ENCODE data around the gene SERTAD2.

Gene SERTAD2

DNA sequence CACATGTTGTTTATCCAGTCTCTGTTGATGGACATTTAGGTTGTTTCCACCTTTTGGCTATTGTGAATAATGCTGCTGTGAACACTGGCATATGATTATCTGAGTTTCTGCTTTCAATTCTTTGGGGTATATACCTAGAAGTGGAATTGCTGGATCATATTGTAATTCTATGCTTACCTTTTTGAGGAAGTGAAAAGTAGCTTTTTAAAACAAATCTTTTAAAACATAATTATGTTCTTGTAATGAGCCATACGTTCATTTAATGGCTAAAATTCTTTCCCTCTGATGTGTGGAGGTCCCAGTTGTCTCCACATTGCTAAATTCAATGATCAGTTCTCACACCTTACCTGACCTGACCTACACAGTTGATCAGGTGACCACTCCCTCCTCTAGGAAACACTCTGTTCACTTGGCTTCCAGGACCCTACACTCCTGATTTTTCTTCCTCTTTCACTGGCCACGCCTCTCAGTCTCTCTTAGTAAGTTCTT lies 27.8 kb upstream of the SERTAD2 start:
- no peak overlapping the region for H3K27ac Mint-ChIP-seq
- H3K27me3 Mint-ChIP-seq = no peaks in the 10 kb centered on the region
- no peaks in the 10 kb centered on the region for H3K9me3 Mint-ChIP-seq
- peaks cover 57% of the 10 kb centered on the region for H3K4me1 Mint-ChIP-seq
- DNase-seq (no peak), ATAC-seq (no peak)
- no peak overlapping the region for H3K4me3 Mint-ChIP-seq

DNA sequence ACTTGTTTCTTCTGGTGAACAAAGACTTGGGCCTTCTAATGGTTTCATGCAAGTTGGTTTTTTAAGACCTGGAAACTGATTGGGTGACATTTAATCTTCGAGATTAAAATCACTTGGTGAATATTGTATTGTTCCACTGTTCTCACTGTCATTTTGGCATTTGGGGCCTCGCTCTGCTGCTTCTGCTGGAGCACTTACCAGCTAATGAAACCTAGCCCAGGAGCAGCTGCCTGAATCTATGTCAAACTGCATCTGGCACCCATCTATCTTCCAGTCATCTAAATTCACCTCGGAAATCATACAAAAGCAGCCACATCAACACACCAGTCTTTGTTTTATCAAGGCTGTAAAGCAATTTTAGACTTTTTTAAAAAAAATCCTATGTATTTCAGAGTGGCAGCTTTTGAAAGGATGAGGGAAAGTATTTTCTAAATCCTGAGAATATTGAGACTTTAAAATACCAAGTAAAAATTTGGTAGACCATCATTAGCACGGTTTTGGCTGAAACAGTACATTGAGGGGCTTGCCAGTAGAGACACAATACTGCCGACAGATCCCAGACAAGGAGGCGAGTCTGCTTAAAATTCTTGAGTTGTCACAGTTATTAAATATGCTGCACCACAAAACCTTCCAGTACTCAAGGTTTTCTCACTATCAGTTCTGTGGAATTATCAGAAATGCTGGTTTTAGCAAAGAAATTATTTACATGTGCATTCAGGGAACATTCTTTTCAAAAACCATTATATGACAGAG lies 26.1 kb upstream of the SERTAD2 start:
- Mint-ChIP-seq H3K4me1 (peaks cover 58% of the 10 kb centered on the region), H3K27me3 (no peaks in the 10 kb centered on the region), H3K27ac (no peak overlapping the region), H3K9me3 (no peaks in the 10 kb centered on the region), H3K4me3 (peak overlapping the region; percentile 38 to 50)
- ATAC-seq (no peak), DNase-seq (no peak)

DNA sequence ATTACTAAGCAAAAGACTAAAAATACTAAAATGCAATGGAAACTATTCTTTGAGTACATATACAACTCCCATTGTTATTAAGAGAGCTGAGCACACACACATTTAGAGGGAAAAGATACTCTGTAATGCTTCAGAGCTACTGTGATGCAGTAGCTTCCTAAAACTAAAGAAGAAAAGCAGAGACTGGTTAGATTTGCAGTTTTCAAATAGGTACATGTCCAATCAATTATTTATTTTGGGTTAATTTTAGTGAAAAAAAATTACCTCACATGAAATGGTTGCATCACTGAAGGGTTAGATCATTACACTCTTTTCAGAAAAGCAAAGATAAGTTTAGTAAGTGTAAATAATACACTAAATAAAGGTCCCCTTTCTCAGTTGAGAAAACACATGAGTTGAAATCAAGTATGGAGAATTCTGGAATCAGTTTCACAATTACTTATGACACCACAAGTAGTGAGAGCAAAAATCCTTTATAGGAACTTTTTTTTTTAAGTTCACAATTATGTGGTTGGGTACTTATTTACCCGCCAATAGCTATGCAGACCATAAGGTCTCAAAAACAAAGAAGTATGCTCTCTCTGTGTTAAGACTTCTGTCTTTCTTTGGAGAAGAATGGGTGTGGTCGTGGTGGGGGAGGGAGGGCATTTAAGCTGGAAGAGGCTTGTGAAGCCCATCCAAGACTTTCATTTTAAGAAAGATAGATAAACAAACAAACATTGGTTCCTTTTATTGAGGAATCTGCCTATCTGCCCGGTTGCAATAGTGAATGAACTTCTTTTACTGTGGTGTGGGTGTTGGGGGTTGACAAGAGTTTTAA lies 25.3 kb upstream of the SERTAD2 start:
- H3K27ac Mint-ChIP-seq = peak overlapping the region in 1 of 2 donors; percentile 57
- no peaks in the 10 kb centered on the region for H3K27me3 Mint-ChIP-seq
- no peaks in the 10 kb centered on the region for H3K9me3 Mint-ChIP-seq
- H3K4me3 Mint-ChIP-seq = peak overlapping the region; percentile 38 to 50
- DNase-seq (no peak), ATAC-seq (no peak)
- peaks cover 58% of the 10 kb centered on the region for H3K4me1 Mint-ChIP-seq

GRCh38 chr2:64677530-64677929 lies 23.8 kb upstream of the SERTAD2 start:
- ATAC-seq = no peak
- Mint-ChIP-seq H3K27me3 (no peaks in the 10 kb centered on the region), H3K27ac (no peak overlapping the region), H3K4me1 (peaks cover 59% of the 10 kb centered on the region), H3K4me3 (no peak overlapping the region), H3K9me3 (no peaks in the 10 kb centered on the region)
- DNase-seq = no peak

DNA sequence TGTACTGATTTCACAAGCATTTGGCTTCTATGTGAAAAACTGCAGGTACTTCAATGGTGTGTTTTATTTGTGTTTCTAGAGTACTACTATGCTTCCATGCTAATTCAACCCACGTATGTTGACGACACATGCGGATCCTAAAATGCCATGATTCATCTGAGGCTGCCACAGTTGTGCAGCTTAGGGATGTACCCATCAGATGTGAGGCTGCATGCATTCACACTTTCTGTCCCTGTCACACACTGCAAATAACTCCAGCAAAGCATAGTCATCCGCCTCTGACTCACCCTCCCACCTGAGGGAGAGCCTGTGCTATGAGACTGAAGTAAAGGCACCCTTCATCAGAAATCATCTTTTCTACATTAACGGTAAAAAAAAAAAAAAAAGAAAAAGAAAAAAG lies 22.1 kb upstream of the SERTAD2 start:
- ATAC-seq = peak; percentile 100
- Mint-ChIP-seq H3K9me3 (no peaks in the 10 kb centered on the region), H3K4me3 (no peak overlapping the region), H3K27ac (no peak overlapping the region), H3K4me1 (peaks cover 60% of the 10 kb centered on the region), H3K27me3 (no peaks in the 10 kb centered on the region)
- DNase-seq = peak; percentile 49 to 74

DNA sequence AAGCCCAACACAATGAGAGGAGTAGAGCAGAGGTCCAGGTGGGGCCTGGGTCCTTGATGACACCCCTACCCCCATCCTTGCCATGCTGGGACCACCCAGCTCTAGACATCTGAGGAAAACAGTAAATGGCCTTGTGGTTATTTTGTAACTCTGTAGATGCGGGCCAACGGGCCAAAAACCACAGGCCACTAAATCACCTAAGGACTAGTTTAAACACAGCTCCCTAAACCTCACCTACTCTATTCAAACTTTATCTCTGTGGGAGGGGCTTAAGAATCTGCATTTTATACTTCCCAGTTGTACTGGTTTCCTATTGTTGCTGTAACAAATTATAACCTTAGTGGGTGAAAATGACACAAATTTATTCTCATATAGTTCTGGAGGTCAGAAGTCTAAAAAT lies 19.0 kb upstream of the SERTAD2 start:
- Mint-ChIP-seq H3K27me3 (no peaks in the 10 kb centered on the region), H3K27ac (no peak overlapping the region), H3K4me3 (no peak overlapping the region), H3K4me1 (peaks cover 34% of the 10 kb centered on the region), H3K9me3 (no peaks in the 10 kb centered on the region)
- ATAC-seq (no peak), DNase-seq (no peak)

GRCh38 chr2:64670047-64670446 lies 16.3 kb upstream of the SERTAD2 start:
- ATAC-seq = no peak
- H3K27ac Mint-ChIP-seq = no peak overlapping the region

GRCh38 chr2:64669288-64669687 lies 15.6 kb upstream of the SERTAD2 start:
- peak; percentile 64 for ATAC-seq
- no peaks in the 10 kb centered on the region for H3K27me3 Mint-ChIP-seq
- H3K9me3 Mint-ChIP-seq = no peaks in the 10 kb centered on the region

More at GRCh38 chr2:64670047-64670446, 16.3 kb upstream of the SERTAD2 start:
- Mint-ChIP-seq H3K4me1 (peaks cover 21% of the 10 kb centered on the region), H3K4me3 (no peak overlapping the region), H3K9me3 (no peaks in the 10 kb centered on the region), H3K27me3 (no peaks in the 10 kb centered on the region)
- no peak for DNase-seq

DNA sequence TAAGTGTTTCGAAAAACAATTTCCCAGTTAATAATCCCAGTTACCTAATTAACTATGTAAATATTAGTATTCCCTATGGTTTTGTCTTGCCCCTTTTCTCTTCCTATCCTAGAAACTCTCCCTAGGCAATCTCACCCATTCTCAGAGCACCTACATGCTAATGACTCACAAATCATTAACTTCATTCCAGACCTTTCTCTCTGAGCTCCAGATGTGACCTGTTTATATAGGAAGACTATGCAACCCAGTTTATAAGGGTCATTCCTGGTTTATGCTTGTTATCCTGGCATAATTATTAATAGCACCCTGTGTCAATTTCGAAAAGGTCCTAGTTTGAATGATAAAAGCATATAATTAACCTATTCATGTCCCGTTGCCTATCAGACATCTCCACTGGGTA lies 14.8 kb upstream of the SERTAD2 start:
- Mint-ChIP-seq H3K9me3 (no peaks in the 10 kb centered on the region), H3K4me3 (no peak overlapping the region), H3K27me3 (no peaks in the 10 kb centered on the region), H3K27ac (no peak overlapping the region), H3K4me1 (peaks cover 29% of the 10 kb centered on the region)
- ATAC-seq (no peak), DNase-seq (no peak)

More at GRCh38 chr2:64669288-64669687, 15.6 kb upstream of the SERTAD2 start:
- Mint-ChIP-seq H3K27ac (no peak overlapping the region), H3K4me1 (peaks cover 21% of the 10 kb centered on the region), H3K4me3 (no peak overlapping the region)
- DNase-seq = no peak

DNA sequence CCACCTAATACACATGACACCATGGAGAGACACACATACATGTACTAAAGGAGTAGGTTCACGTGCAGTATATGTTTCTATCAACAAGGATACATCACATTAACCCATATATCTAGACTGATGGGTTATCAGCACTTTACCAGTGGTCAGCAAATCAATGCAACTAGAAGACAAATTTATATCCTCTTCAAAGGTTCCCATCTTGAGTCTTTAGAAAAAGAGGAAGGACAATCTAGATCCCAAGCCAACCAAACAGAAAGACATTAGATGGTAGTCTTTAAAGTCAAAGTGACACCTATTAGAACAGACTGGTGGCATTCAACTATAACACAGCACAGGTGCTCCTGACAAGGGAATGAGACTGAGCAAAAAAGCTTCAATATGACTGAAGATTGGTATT lies 13.8 kb upstream of the SERTAD2 start:
- peak overlapping the region; percentile 41 to 47 for H3K4me3 Mint-ChIP-seq
- peak overlapping the region in 1 of 2 donors; percentile 26 for H3K27ac Mint-ChIP-seq
- ATAC-seq (no peak), DNase-seq (no peak)
- H3K27me3 Mint-ChIP-seq = no peaks in the 10 kb centered on the region
- peaks cover 31% of the 10 kb centered on the region for H3K4me1 Mint-ChIP-seq
- no peaks in the 10 kb centered on the region for H3K9me3 Mint-ChIP-seq

GRCh38 chr2:64666810-64667438 lies 13.2 kb upstream of the SERTAD2 start:
- Mint-ChIP-seq H3K27ac (peak overlapping the region in 1 of 2 donors; percentile 26), H3K27me3 (no peaks in the 10 kb centered on the region), H3K9me3 (no peaks in the 10 kb centered on the region), H3K4me1 (peaks cover 31% of the 10 kb centered on the region), H3K4me3 (peak overlapping the region; percentile 41 to 47)
- DNase-seq (no peak), ATAC-seq (no peak)

GRCh38 chr2:64665709-64666108 lies 12.0 kb upstream of the SERTAD2 start:
- ATAC-seq (no peak), DNase-seq (no peak)
- Mint-ChIP-seq H3K4me1 (peaks cover 33% of the 10 kb centered on the region), H3K27me3 (no peaks in the 10 kb centered on the region), H3K4me3 (no peak overlapping the region), H3K9me3 (no peaks in the 10 kb centered on the region), H3K27ac (peak overlapping the region in 1 of 2 donors; percentile 13)

DNA sequence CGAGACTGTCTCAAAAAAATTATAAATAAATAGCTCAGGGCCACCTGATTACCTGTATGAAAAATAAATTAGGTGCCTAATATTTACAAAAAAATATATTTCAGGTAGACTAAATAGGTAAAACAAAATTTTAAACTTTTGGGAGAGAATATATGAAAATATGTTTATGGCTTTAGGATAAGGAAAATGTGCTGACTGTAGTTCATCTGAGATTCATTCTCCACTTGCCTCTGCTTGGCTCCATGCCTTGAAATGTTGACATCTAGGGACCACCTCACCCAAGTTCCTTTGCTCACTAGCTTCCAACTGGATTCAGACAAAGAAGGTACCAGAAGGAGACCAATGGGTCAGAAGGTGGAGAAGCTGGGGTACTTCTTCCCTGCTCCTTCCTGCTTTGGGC lies 9.7 kb upstream of the SERTAD2 start:
- H3K9me3 Mint-ChIP-seq = no peaks in the 10 kb centered on the region
- no peaks in the 10 kb centered on the region for H3K27me3 Mint-ChIP-seq
- ATAC-seq = no peak
- peaks cover 44% of the 10 kb centered on the region for H3K4me1 Mint-ChIP-seq
- no peak overlapping the region for H3K27ac Mint-ChIP-seq
- no peak overlapping the region for H3K4me3 Mint-ChIP-seq
- no peak for DNase-seq

DNA sequence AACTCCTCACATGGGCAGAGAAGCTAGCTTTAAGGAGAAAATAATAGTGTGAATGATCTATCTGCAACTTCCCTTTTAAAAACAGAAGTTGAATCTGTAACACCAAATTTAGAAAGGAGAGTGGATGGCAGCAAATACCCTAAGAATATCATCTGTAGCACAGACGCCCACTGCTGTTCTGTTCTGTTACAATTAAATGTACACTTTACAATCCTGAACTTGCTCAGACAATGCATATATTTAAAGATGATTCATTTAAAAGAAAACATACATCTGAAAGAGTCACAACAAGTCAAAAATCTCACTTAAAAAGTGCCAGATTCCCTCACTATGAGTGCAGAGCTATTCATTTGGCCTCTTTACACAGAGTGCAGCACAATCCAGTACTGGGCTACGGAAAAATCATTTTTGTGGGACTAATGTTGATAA lies 8.0 kb upstream of the SERTAD2 start:
- ATAC-seq (no peak), DNase-seq (no peak)
- Mint-ChIP-seq H3K9me3 (no peaks in the 10 kb centered on the region), H3K4me1 (peaks cover 61% of the 10 kb centered on the region), H3K4me3 (no peak overlapping the region), H3K27ac (no peak overlapping the region), H3K27me3 (no peaks in the 10 kb centered on the region)

- Mint-ChIP-seq H3K4me1 (peaks cover 79% of the 10 kb centered on the region), H3K27ac (no peak overlapping the region), H3K27me3 (no peaks in the 10 kb centered on the region), H3K9me3 (no peaks in the 10 kb centered on the region), H3K4me3 (no peak overlapping the region)
- ATAC-seq (no peak), DNase-seq (no peak)
Measured at GRCh38 chr2:64659252-64659651, 5.5 kb upstream of the SERTAD2 start.

- H3K9me3 Mint-ChIP-seq = no peaks in the 10 kb centered on the region
- no peak overlapping the region for H3K27ac Mint-ChIP-seq
- no peak for DNase-seq
- H3K27me3 Mint-ChIP-seq = no peaks in the 10 kb centered on the region
- no peak overlapping the region for H3K4me3 Mint-ChIP-seq
- ATAC-seq = no peak
- peaks cover 70% of the 10 kb centered on the region for H3K4me1 Mint-ChIP-seq
Measured at GRCh38 chr2:64658269-64658668, 4.6 kb upstream of the SERTAD2 start.

All from stimulated activated naive CD8-positive, alpha-beta T cell treated with anti-CD3 and anti-CD28 coated beads, Interleukin-15, amount 100 ng/mL, for 72 hours (primary cell).